Panc1 (cell line): Measurements from ENCODE around the gene PTPMT1. TPM values are rescaled to one million over a fixed set of nuclear protein-coding genes. Genes with fewer than 3 reads are reported as not detected.

Experiments used
- ATAC-seq: fragments of 200-7000 bp; cut with Tn5 transposase; 2 replicates; pipeline ENCODE4 v1.9.1; 2020; ENCODE audit warnings: mild to moderate bottlenecking, moderate library complexity
- BruUV-seq: library from RNA; stranded (reverse); fragments of 400-500 nt; replicated peaks from 2 replicates; lab custom pipeline; 2021; lab: Mats Ljungman, UMichigan
- CTCF ChIA-PET: fragments of 300-600 bp; sonication (Branson Sonifier 250); formaldehyde crosslinking; loops from one replicate; lab custom pipeline; 2022; ENCODE audit warnings: antibody characterized with exemption; lab: Charles Lee
- POLR2A ChIA-PET: fragments of 300-600 bp; sonication (Branson Sonifier 250); formaldehyde crosslinking; loops from one replicate; lab custom pipeline; 2022; ENCODE audit warnings: antibody characterized with exemption; lab: Charles Lee
- DNase-seq: peaks from one replicate; pipeline ENCODE4 v3.0.0-alpha.2; 2010; ENCODE audit warnings: low read depth, low spot score
- H3K27ac ChIP-seq: 2 replicates; pipeline ENCODE4 v1.5.1; 2011; ENCODE audit warnings: mild to moderate bottlenecking, low read length, inconsistent platforms
- H3K27me3 ChIP-seq: fragments of 200-500 bp; sonication (Bioruptor generic); 2 replicates; pipeline ENCODE4 v1.6.0; 2014; ENCODE audit warnings: low read length, inconsistent platforms; ENCODE audit not compliant: control insufficient read depth, insufficient read depth
- H3K36me3 ChIP-seq: fragments of 200-500 bp; sonication (Bioruptor generic); 2 replicates; pipeline ENCODE4 v1.5.1; 2014; ENCODE audit warnings: inconsistent platforms, mild to moderate bottlenecking, low read length, moderate library complexity; ENCODE audit not compliant: control insufficient read depth, insufficient read depth
- H3K4me1 ChIP-seq: 2 replicates; pipeline ENCODE4 v1.5.1; 2011; ENCODE audit warnings: inconsistent platforms, mild to moderate bottlenecking, low read length, moderate library complexity; ENCODE audit not compliant: control insufficient read depth, insufficient read depth
- H3K4me3 ChIP-seq, 2 experiments: 2 replicates each; pipeline ENCODE4 v1.5.1; 2011 to 2012; ENCODE audit warnings: low read depth in 2 of 2, low read length in 2 of 2, mild to moderate bottlenecking in 2 of 2, inconsistent platforms in 1 of 2, moderate library complexity in 1 of 2
- H3K9me3 ChIP-seq: fragments of 200-500 bp; sonication (Bioruptor generic); 2 replicates; pipeline ENCODE4 v1.5.1; 2014; ENCODE audit warnings: low read depth, mild to moderate bottlenecking, inconsistent platforms, low read length, moderate library complexity; ENCODE audit not compliant: control insufficient read depth, insufficient read depth
- POLR2AphosphoS5 ChIP-seq: IDR thresholded peaks from 2 replicates; pipeline ENCODE4 v1.6.1; 2012; ENCODE audit warnings: mild to moderate bottlenecking, low read depth, low read length, moderate library complexity
- SIN3A ChIP-seq: IDR thresholded peaks from 2 replicates; pipeline ENCODE4 v1.6.1; 2012; ENCODE audit warnings: low read depth, mild to moderate bottlenecking, low read length, moderate library complexity, borderline replicate concordance; ENCODE audit not compliant: insufficient read depth
- TCF7L2 ChIP-seq: IDR thresholded peaks from 2 replicates; pipeline ENCODE4 v1.6.1; 2011; ENCODE audit warnings: mild to moderate bottlenecking, low read depth, low read length, inconsistent platforms
- in situ Hi-C: cut with HindIII; loops from 2 replicates; pipeline ENCODE4 v1.10.0; 2016; ENCODE audit warnings: low sequenced_read_pairs, low pct_unique_long_range_greater_than_20kb
- intact Hi-C: fragments of 100-400 bp; cut with micrococcal nuclease; formaldehyde crosslinking; loops from one replicate; pipeline ENCODE4 v1.10.0; 2022; ENCODE audit not compliant: unreplicated experiment
- total RNA-seq: library from RNA; stranded (reverse); gene quantifications from one replicate; pipeline ENCODE4 v1.2.1, GENCODE V29; 2021; ENCODE audit not compliant: unreplicated experiment
- TF ChIP-seq, protein P1 (sequence below): fragments of 450-650 bp; IDR thresholded peaks from 2 replicates; pipeline ENCODE4 v1.5.1; 2017; ENCODE audit warnings: mild to moderate bottlenecking
- TF ChIP-seq, protein P2 (sequence below), 2 experiments: IDR thresholded peaks; 2 replicates each; pipeline ENCODE4 v1.6.1; 2011 to 2012; ENCODE audit warnings: low read depth in 2 of 2, control low read depth in 1 of 2, low read length in 1 of 2, mild to moderate bottlenecking in 1 of 2, moderate library complexity in 1 of 2; ENCODE audit not compliant: insufficient read depth in 1 of 2

PTPMT1 gene
- total RNA-seq, 1 experiment from 2014 or later, result 81.0 TPM

DNA sequence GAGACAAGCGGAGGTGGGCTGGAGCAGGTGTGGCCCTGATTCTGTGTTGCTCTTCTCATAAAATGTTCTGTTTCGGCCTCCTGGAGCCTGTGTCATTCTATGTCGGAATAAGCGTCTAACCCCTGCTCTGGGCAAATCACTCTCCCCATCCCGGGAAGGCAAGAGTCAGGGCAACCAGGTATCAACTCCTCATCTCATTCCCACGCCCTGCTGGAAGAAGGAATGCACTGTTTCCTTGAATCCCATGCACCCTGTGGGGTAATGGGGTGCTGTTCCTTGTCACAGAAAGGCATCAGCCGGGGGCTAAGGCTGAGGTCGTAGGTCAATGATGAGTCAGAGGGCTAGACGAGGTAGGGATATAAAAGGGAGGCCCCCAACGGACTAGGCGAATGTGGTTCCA lies 23.7 kb downstream of the PTPMT1 start:
- no peak for TF ChIP-seq TCF7L2
- TF ChIP-seq POLR2AphosphoS5, result no peak
- TF ChIP-seq, protein P1, sequence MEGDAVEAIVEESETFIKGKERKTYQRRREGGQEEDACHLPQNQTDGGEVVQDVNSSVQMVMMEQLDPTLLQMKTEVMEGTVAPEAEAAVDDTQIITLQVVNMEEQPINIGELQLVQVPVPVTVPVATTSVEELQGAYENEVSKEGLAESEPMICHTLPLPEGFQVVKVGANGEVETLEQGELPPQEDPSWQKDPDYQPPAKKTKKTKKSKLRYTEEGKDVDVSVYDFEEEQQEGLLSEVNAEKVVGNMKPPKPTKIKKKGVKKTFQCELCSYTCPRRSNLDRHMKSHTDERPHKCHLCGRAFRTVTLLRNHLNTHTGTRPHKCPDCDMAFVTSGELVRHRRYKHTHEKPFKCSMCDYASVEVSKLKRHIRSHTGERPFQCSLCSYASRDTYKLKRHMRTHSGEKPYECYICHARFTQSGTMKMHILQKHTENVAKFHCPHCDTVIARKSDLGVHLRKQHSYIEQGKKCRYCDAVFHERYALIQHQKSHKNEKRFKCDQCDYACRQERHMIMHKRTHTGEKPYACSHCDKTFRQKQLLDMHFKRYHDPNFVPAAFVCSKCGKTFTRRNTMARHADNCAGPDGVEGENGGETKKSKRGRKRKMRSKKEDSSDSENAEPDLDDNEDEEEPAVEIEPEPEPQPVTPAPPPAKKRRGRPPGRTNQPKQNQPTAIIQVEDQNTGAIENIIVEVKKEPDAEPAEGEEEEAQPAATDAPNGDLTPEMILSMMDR, result no peak
- H3K27ac ChIP-seq, result no peak overlapping the region
- POLR2A ChIA-PET, result interaction anchor here (0.5 kb wide), 1 partner anchor 48 kb away, joined by 7 read pairs; no protein-coding TSS in a partner anchor
- peaks cover 6% of the 10 kb centered on the region; the same call in 1 of the 2 replicates for H3K27me3 ChIP-seq
- DNase-seq, result no peak
- no peaks in the 10 kb centered on the region for H3K9me3 ChIP-seq
- ATAC-seq, result no peak
- H3K4me3 ChIP-seq, result no peak overlapping the region
- no peaks in the 10 kb centered on the region for H3K36me3 ChIP-seq
- in situ Hi-C loops (no loop called here), intact Hi-C loops (no loop called here)
- BruUV-seq, result no TSS peak
- H3K4me1 ChIP-seq, result peaks cover 4% of the 10 kb centered on the region
- CTCF ChIA-PET, result no interaction called here

DNA sequence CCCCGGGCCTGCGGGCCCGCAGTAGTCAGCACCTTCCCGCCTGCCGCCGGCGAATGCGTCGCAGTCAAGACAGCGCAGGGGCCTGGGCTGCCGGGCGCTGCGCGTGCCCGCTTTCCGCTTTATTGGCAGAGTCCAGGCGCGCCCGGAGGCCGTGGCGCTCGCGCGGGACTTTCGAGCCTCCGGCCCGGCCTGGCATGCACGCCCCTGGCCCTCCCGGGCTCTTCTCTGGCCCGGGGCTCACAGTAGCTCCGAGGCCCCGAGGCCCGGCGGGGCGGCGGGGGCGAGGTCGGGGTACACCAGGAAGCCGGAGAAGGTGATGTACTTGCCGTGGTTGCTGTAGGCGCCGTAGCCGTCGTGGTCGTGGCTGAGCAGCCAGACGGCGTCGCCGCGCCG lies 24.2 kb downstream of the PTPMT1 start:
- DNase-seq (no peak), ATAC-seq (no peak)
- in situ Hi-C loops, result no loop called here
- Histone ChIP-seq H3K4me1 (peaks cover 4% of the 10 kb centered on the region), H3K36me3 (no peaks in the 10 kb centered on the region), H3K27me3 (peaks cover 6% of the 10 kb centered on the region; the same call in 1 of the 2 replicates), H3K27ac (no peak overlapping the region), H3K9me3 (no peaks in the 10 kb centered on the region), H3K4me3 (no peak overlapping the region)
- intact Hi-C loops, result no loop called here
- BruUV-seq, result no TSS peak
- TF ChIP-seq TCF7L2 (no peak), SIN3A (no peak), POLR2AphosphoS5 (no peak)
- TF ChIP-seq, protein P1, result no peak
- TF ChIP-seq, protein P2, sequence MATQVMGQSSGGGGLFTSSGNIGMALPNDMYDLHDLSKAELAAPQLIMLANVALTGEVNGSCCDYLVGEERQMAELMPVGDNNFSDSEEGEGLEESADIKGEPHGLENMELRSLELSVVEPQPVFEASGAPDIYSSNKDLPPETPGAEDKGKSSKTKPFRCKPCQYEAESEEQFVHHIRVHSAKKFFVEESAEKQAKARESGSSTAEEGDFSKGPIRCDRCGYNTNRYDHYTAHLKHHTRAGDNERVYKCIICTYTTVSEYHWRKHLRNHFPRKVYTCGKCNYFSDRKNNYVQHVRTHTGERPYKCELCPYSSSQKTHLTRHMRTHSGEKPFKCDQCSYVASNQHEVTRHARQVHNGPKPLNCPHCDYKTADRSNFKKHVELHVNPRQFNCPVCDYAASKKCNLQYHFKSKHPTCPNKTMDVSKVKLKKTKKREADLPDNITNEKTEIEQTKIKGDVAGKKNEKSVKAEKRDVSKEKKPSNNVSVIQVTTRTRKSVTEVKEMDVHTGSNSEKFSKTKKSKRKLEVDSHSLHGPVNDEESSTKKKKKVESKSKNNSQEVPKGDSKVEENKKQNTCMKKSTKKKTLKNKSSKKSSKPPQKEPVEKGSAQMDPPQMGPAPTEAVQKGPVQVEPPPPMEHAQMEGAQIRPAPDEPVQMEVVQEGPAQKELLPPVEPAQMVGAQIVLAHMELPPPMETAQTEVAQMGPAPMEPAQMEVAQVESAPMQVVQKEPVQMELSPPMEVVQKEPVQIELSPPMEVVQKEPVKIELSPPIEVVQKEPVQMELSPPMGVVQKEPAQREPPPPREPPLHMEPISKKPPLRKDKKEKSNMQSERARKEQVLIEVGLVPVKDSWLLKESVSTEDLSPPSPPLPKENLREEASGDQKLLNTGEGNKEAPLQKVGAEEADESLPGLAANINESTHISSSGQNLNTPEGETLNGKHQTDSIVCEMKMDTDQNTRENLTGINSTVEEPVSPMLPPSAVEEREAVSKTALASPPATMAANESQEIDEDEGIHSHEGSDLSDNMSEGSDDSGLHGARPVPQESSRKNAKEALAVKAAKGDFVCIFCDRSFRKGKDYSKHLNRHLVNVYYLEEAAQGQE (IDR thresholded peaks at IDR 0.05; ENCODE audit: insufficient read depth in 1 of 2, low read depth in 2 of 2, low read length in 1 of 2), result no peak
- ChIA-PET POLR2A (no interaction called here), CTCF (no interaction called here)
